Measurements from ENCODE around the gene CCDC57.

The CCDC57 gene

GRCh38 chr17:82250868-82251500, 38.3 kb upstream of the CCDC57 start:
- Histone ChIP-seq H3K4me3 (ENCODE audit: low read depth, low read length) (no peak overlapping the region), H3K36me3 (replicated peaks) (peaks cover 85% of the 10 kb centered on the region), H3K27me3 (replicated peaks) (no peaks in the 10 kb centered on the region), H3K27ac (no peak overlapping the region)
- TF ChIP-seq CTCF (IDR thresholded peaks at IDR 0.05; ENCODE audit: low read depth, low read length, missing control alignments): no peak
- in situ Hi-C loops (cut with HindIII; ENCODE audit: low pct_ligation_motif_present, low sequenced_read_pairs): no loop called here
- DNase-seq: no peak

DNA sequence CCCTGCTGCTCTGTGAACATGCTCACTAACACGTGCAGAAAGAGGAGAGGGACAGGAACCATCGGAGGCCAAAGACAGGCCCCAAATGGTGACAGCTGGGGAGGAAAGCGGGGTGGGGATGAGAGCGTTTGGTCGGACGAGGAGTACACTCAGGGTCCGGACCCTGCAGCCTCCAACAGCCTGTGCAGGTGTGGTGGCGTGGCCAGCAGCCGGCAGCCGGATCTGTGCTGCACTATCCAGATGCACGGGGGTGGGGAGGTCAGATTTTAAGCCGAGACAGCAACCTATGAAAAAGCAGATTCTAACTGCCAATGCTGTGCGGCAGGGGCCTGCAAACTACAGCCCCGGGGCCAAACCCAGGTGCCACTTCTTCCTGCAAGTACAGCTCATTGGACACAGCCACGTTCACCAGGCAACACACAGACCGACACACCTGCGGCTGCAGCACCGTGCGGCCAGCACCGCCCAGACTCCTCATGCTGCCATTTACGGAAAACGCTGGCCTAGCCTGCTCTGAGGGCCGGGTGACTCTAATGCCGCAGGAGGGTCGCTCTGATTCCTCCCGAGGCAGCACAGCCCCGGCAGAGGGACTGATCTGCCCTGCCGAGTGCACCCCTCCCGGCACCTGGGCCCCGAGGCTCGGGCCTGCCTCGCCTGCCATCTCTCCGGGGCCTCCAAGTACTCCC, 37.4 kb upstream of the CCDC57 start:
- no peak for DNase-seq
- Histone ChIP-seq H3K27me3 (replicated peaks) (no peaks in the 10 kb centered on the region), H3K4me3 (ENCODE audit: low read depth, low read length) (no peak overlapping the region), H3K36me3 (replicated peaks) (peaks cover 85% of the 10 kb centered on the region), H3K27ac (no peak overlapping the region)
- no peak for TF ChIP-seq CTCF (IDR thresholded peaks at IDR 0.05; ENCODE audit: low read depth, low read length, missing control alignments)
- in situ Hi-C loops (cut with HindIII; ENCODE audit: low pct_ligation_motif_present, low sequenced_read_pairs): no loop called here

DNA sequence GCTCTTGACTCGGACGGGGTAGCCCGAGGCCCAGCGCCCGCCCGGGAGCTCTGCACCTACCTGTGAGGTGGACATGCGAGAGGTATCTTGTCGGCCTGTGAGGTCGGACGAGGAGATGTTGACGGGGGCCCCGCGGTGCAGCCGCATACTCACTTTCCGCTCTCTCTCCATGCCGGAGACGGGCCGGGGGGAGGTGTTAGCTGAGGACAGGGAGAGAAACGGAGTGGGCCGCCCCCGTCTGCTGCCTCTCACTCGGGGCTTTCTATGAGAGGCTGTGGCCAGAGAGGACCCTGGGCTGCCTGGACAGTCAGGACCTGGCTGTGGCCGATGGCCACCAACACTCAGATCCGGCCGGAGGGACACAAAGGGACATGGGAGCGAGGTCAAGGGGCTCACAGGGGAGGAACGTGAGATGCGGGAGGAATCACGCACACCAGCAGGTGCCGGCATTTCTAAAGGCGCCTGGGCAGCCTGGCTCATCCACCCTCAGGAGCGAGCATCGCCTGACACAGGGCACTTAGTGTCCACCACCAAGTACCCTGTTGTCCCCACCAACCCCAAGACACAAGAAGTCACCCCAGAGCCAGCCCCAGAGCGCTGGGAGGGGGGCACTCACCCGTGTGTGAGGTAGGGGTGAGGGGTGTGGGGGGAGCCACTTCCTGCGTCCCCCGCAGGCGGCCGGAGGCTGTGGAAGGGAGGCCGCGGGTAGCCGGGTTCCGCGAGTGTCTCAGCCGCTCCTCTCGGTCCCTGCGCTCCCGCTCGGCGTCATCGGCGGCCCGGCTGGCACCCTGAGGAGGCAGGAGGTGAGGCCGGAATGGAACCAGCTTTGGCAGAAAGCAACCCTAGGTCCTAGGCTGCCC, 36.4 kb upstream of the CCDC57 start:
- Histone ChIP-seq H3K4me3 (ENCODE audit: low read depth, low read length) (no peak overlapping the region), H3K27me3 (replicated peaks) (no peaks in the 10 kb centered on the region), H3K36me3 (replicated peaks) (peaks cover 95% of the 10 kb centered on the region), H3K27ac (no peak overlapping the region)
- TF ChIP-seq CTCF (IDR thresholded peaks at IDR 0.05; ENCODE audit: low read depth, low read length, missing control alignments): no peak
- no peak for DNase-seq
- in situ Hi-C loops (cut with HindIII; ENCODE audit: low pct_ligation_motif_present, low sequenced_read_pairs): no loop called here

GRCh38 chr17:82247856-82248671, 35.4 kb upstream of the CCDC57 start:
- Histone ChIP-seq H3K27me3 (replicated peaks) (no peaks in the 10 kb centered on the region), H3K36me3 (replicated peaks) (peaks cover 100% of the 10 kb centered on the region), H3K27ac (no peak overlapping the region), H3K4me3 (ENCODE audit: low read depth, low read length) (no peak overlapping the region)
- DNase-seq: no peak
- in situ Hi-C loops (cut with HindIII; ENCODE audit: low pct_ligation_motif_present, low sequenced_read_pairs): no loop called here
- TF ChIP-seq CTCF (IDR thresholded peaks at IDR 0.05; ENCODE audit: low read depth, low read length, missing control alignments): no peak

DNA sequence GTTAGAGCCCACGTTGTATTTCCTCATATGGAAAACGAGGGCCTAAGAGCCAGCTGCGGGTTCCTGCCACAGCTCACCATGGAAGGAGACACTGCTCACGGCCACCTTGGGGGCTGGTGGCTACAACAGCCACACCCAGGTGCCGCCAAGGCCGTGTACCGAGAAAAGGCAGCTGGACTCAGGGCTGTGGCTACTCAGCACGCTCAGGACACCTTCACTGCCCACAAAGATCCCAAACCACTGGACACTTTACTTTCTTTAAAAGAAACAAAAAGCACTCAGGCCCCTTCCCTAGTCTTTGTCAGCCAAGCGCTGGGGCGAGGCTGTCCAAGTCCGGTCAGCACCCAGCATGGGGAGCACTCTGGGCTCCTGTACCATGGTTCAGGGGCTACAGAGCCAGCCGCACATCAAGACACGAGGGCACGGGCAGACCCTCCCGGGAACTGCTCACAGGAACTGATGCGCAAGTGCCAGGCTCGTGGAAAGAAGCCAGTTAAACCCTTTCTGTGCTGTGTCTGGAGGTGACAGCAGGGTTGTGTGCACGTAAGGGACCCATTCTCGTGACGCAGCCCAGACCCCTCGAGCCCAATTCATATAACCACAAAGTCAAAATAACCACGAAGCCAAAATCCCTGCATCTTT, 34.7 kb upstream of the CCDC57 start:
- Histone ChIP-seq H3K4me3 (ENCODE audit: low read depth, low read length) (no peak overlapping the region), H3K27ac (peak overlapping the region; percentile 63), H3K36me3 (replicated peaks) (peaks cover 100% of the 10 kb centered on the region), H3K27me3 (replicated peaks) (no peaks in the 10 kb centered on the region)
- in situ Hi-C loops (cut with HindIII; ENCODE audit: low pct_ligation_motif_present, low sequenced_read_pairs): no loop called here
- no peak for TF ChIP-seq CTCF (IDR thresholded peaks at IDR 0.05; ENCODE audit: low read depth, low read length, missing control alignments)
- no peak for DNase-seq
